AG09319 (cell line): Measurements from ENCODE around the gene KRTAP26-1.

Source experiments
- DNase-seq: peaks from one replicate; pipeline ENCODE4 v3.0.0-alpha.2; 2010; ENCODE audit warnings: low read depth; ENCODE audit errors: extremely low read depth
- CTCF ChIP-seq: IDR thresholded peaks from 2 replicates; pipeline ENCODE4 v1.5.1; 2011; ENCODE audit warnings: low read depth, mild to moderate bottlenecking, inconsistent platforms, low read length, moderate library complexity

KRTAP26-1 gene

GRCh38 chr21:30340714-30341573 is 20.8 kb upstream of the KRTAP26-1 start:
- no peak for DNase-seq

GRCh38 chr21:30338717-30339116 is 18.6 kb upstream of the KRTAP26-1 start:
- no peak for DNase-seq
- no peak for TF ChIP-seq CTCF

More at GRCh38 chr21:30340714-30341573, 20.8 kb upstream of the KRTAP26-1 start:
- TF ChIP-seq CTCF, result peak; percentile 38

GRCh38 chr21:30337772-30338171 is 17.7 kb upstream of the KRTAP26-1 start:
- DNase-seq, result no peak
- TF ChIP-seq CTCF, result no peak

- DNase-seq, result no peak
- TF ChIP-seq CTCF, result no peak
Measured at GRCh38 chr21:30337276-30337744, 17.2 kb upstream of the KRTAP26-1 start, which contains the start of gene KRTAP27-1. TSS of gene KRTAP27-1 (minus strand) at chr21:30337694. CDS start at chr21:30337668, 26 bp downstream.

GRCh38 chr21:30336596-30336995 is 16.5 kb upstream of the KRTAP26-1 start:
- no peak for DNase-seq
- TF ChIP-seq CTCF, result no peak

GRCh38 chr21:30333736-30334135 is 13.6 kb upstream of the KRTAP26-1 start:
- DNase-seq, result no peak
- no peak for TF ChIP-seq CTCF

GRCh38 chr21:30332681-30333080 is 12.6 kb upstream of the KRTAP26-1 start:
- TF ChIP-seq CTCF, result no peak
- no peak for DNase-seq
